Endothelial cell of umbilical vein (primary cell): ENCODE data around the gene HTR6.

Source experiments
- CTCF ChIP-seq, 2 donors: IDR thresholded peaks; 1 replicate in 1 of 2; 2 replicates in 1 of 2; pipeline ENCODE4 v1.5.1; 2011; ENCODE audit warnings: low read length in 2 of 2, mild to moderate bottlenecking in 2 of 2, moderate library complexity in 2 of 2, control low read depth in 1 of 2, inconsistent platforms in 1 of 2, low read depth in 1 of 2; ENCODE audit not compliant: insufficient read depth in 1 of 2; ENCODE audit errors: extremely low read depth in 1 of 2
- EZH2 ChIP-seq: IDR thresholded peaks from 2 replicates; pipeline ENCODE4 v1.6.1; 2012; ENCODE audit warnings: borderline replicate concordance, low read depth, mild to moderate bottlenecking, moderate library complexity, low read length, inconsistent platforms; ENCODE audit not compliant: severe bottlenecking
- FOS ChIP-seq: IDR thresholded peaks from 2 replicates; pipeline ENCODE4 v1.6.1; 2011; ENCODE audit warnings: mild to moderate bottlenecking, low read length, moderate library complexity, borderline replicate concordance; ENCODE audit not compliant: insufficient read depth
- JUN ChIP-seq: IDR thresholded peaks from 2 replicates; pipeline ENCODE4 v1.6.1; 2011; ENCODE audit warnings: borderline replicate concordance, low read depth; ENCODE audit not compliant: insufficient read length, insufficient read depth
- POLR2A ChIP-seq: IDR thresholded peaks from 2 replicates; pipeline ENCODE4 v1.6.1; 2012; ENCODE audit warnings: low read depth, mild to moderate bottlenecking, control low read depth, low read length
- POLR2AphosphoS5 ChIP-seq: IDR thresholded peaks from 2 replicates; pipeline ENCODE4 v1.6.1; 2012; ENCODE audit warnings: low read depth, mild to moderate bottlenecking, control low read depth, low read length, moderate library complexity; ENCODE audit not compliant: insufficient read depth
- TF ChIP-seq, protein P1 (sequence below): IDR thresholded peaks from 2 replicates; pipeline ENCODE4 v1.6.1; 2011; ENCODE audit not compliant: insufficient read depth, insufficient read length

- TF ChIP-seq CTCF (IDR thresholded peaks at IDR 0.05; ENCODE audit: extremely low read depth in 1 of 2, insufficient read depth in 1 of 2, low read depth in 1 of 2, low read length in 2 of 2) (no peak), FOS (no peak), POLR2A (no peak), POLR2AphosphoS5 (no peak), JUN (no peak), EZH2 (no peak)
- TF ChIP-seq, protein P1, sequence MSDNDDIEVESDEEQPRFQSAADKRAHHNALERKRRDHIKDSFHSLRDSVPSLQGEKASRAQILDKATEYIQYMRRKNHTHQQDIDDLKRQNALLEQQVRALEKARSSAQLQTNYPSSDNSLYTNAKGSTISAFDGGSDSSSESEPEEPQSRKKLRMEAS = no peak
Observed at GRCh38 chr1:19689085-19689757, 24.5 kb downstream of the HTR6 start.
